ENCODE results near the gene ERGIC1. TPM values are rescaled to one million over a fixed set of nuclear protein-coding genes. Genes with fewer than 3 reads are reported as not detected.

The ERGIC1 gene
- total RNA-seq, 1 experiment from 2014 or later: 77.0 TPM

DNA sequence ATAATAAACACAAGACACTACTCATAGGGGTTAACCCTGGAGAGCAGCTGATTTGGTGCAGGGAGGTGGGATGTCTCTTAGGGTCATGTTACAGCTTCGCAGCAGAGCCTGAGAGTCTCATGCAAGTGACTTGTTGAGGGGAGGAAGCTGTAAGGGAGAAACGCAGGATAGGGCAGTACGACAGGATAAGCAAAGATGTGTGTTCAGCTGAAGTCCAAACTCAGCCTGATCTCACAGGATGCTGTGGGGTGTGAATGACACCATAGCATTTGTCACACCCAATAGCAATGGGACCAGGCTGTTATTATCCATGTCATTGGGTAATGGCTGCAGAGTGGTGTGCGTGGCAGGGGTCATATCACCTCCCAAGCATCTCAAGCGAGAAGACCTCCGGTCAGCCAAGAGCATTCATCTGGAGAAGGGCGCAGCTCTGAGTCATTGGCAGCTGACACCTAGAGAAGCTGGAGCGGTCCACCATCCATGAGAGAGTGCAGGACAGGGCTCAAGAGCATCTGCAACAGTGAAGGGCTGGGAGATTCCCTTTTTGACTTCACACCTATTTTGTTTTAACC is 76.0 kb downstream of the ERGIC1 start:
- no peaks in the 10 kb centered on the region for H3K27me3 ChIP-seq (ENCODE audit: insufficient read depth, low read length)
- no peaks in the 10 kb centered on the region for H3K79me1 ChIP-seq (ENCODE audit: insufficient read depth, low read depth, low read length, poor library complexity, severe bottlenecking)
- no peak overlapping the region for H3K4ac ChIP-seq (ENCODE audit: low read depth, low read length)
- no peaks in the 10 kb centered on the region for H3K9me3 ChIP-seq (ENCODE audit: control insufficient read depth, low read depth, low read length)
- Mint-ChIP-seq H3K27ac (no peak overlapping the region), H3K4me3 (no peak overlapping the region), H3K36me3 (ENCODE audit: insufficient read depth in 1 of 3, low read depth in 3 of 3) (peaks cover 8 to 36% (median 36%) of the 10 kb centered on the region in 3 experiments; a peak in 6 of 7 replicates), H3K4me1 (peaks cover 9 to 26% of the 10 kb centered on the region in 2 experiments; a peak in 3 of 4 replicates), H3K9me3 (no peaks in the 10 kb centered on the region), H3K27me3 (ENCODE audit: low read depth) (peaks cover 2% of the 10 kb centered on the region; the same call in 1 of the 2 replicates)
- no peak overlapping the region for H4K8ac ChIP-seq (replicated peaks; ENCODE audit: insufficient read length, low read depth, low read length)
- no peak overlapping the region for H3K14ac ChIP-seq (ENCODE audit: insufficient read depth, low read length)
- H3K79me2 ChIP-seq (ENCODE audit: insufficient read depth, low read length): no peaks in the 10 kb centered on the region
- no peak overlapping the region for H2AFZ ChIP-seq (ENCODE audit: low read length)
- no peak overlapping the region for H2AK5ac ChIP-seq (ENCODE audit: insufficient read length, low read length)
- H3T11ph ChIP-seq (ENCODE audit: low read length): no peak overlapping the region
- no peaks in the 10 kb centered on the region for H3K23me2 ChIP-seq (ENCODE audit: insufficient read length, low read depth, low read length, poor library complexity, severe bottlenecking)
- no peak overlapping the region for H3K56ac ChIP-seq (ENCODE audit: insufficient read length, low read depth, low read length)
- peaks cover 7% of the 10 kb centered on the region; the same call in 1 of the 2 replicates for H3K4me1 ChIP-seq (ENCODE audit: insufficient read depth, low read length)
- TF ChIP-seq, protein P1, sequence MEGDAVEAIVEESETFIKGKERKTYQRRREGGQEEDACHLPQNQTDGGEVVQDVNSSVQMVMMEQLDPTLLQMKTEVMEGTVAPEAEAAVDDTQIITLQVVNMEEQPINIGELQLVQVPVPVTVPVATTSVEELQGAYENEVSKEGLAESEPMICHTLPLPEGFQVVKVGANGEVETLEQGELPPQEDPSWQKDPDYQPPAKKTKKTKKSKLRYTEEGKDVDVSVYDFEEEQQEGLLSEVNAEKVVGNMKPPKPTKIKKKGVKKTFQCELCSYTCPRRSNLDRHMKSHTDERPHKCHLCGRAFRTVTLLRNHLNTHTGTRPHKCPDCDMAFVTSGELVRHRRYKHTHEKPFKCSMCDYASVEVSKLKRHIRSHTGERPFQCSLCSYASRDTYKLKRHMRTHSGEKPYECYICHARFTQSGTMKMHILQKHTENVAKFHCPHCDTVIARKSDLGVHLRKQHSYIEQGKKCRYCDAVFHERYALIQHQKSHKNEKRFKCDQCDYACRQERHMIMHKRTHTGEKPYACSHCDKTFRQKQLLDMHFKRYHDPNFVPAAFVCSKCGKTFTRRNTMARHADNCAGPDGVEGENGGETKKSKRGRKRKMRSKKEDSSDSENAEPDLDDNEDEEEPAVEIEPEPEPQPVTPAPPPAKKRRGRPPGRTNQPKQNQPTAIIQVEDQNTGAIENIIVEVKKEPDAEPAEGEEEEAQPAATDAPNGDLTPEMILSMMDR (conservative IDR thresholded peaks at IDR 0.05): no peak
- H3K27ac ChIP-seq (ENCODE audit: insufficient read length, low read depth, low read length): no peak overlapping the region
- no peak overlapping the region for H2BK15ac ChIP-seq (ENCODE audit: low read depth, low read length)
- H4K20me1 ChIP-seq (ENCODE audit: control insufficient read depth, insufficient read depth, insufficient read length): no peaks in the 10 kb centered on the region
- H2BK120ac ChIP-seq (ENCODE audit: low read depth, low read length, poor library complexity, severe bottlenecking): no peak overlapping the region
- no peak overlapping the region for H2BK20ac ChIP-seq (ENCODE audit: low read depth, low read length, poor library complexity, severe bottlenecking)
- DNase-seq: no peak
- H3K4me2 ChIP-seq (ENCODE audit: insufficient read depth, insufficient read length, low read length): no peak overlapping the region
- no peak overlapping the region for H4K91ac ChIP-seq (ENCODE audit: insufficient read length, low read depth, low read length)
- no peak overlapping the region for H2BK5ac ChIP-seq (ENCODE audit: insufficient read length, low read length)
- H2BK12ac ChIP-seq (ENCODE audit: insufficient read length, low read depth, low read length): no peak overlapping the region
- no peak overlapping the region for H3K9ac ChIP-seq (ENCODE audit: extremely low read depth, insufficient read length, low read length)
- no peak overlapping the region for H4K5ac ChIP-seq (ENCODE audit: insufficient read length, low read depth, low read length)
- H3K18ac ChIP-seq (ENCODE audit: insufficient read length, low read depth, low read length): no peak overlapping the region
- H3K23ac ChIP-seq (ENCODE audit: insufficient read length, low read depth, low read length): no peak overlapping the region
- no CpG with 5 or more reads among the region's 8 CpGs for WGBS (ENCODE audit: extremely low coverage, insufficient read length, low lambda C conversion rate)

Data from H9 (cell line).